ENCODE data around the gene TBC1D5.

GRCh38 chr3:17384567-17385296, 357.7 kb downstream of the TBC1D5 start:
- TF ChIP-seq POLR2A (IDR thresholded peaks at IDR 0.05; ENCODE audit: low read length) (no peak), GATA1 (IDR thresholded peaks at IDR 0.05; ENCODE audit: low read depth, low read length) (no peak)
